Medulla oblongata (tissue), 1 donor: ENCODE data around the gene DEUP1.
"Not testable (repeated sequence)": the region's sequence is repeated elsewhere in the genome, so short reads cannot be mapped to it uniquely, and the experiment has no call there.

Experiments used
- DNase-seq: peaks from one replicate; pipeline ENCODE4 v3.0.0-alpha.2; 2015; ENCODE audit errors: extremely low spot score

DEUP1 gene

GRCh38 chr11:93361435-93361834 lies 30.9 kb downstream of the DEUP1 start:
- DNase-seq, result no peak

GRCh38 chr11:93368022-93368421 lies 37.5 kb downstream of the DEUP1 start:
- no peak for DNase-seq

GRCh38 chr11:93370260-93370659 lies 39.7 kb downstream of the DEUP1 start:
- no peak for DNase-seq

GRCh38 chr11:93389737-93390136 lies 59.2 kb downstream of the DEUP1 start:
- DNase-seq, result no peak

- no peak for DNase-seq
These were observed 62.3 kb downstream of the DEUP1 start for GRCh38 chr11:93392867-93393266.

- no peak for DNase-seq
These were observed 62.8 kb downstream of the DEUP1 start for GRCh38 chr11:93393386-93393785.

GRCh38 chr11:93394488-93394887 lies 63.9 kb downstream of the DEUP1 start:
- no peak for DNase-seq

- no peak for DNase-seq
These were observed 65.8 kb downstream of the DEUP1 start for GRCh38 chr11:93396316-93396715.

GRCh38 chr11:93403930-93404329 lies 73.4 kb downstream of the DEUP1 start:
- DNase-seq, result no peak

GRCh38 chr11:93407777-93408401 lies 77.3 kb downstream of the DEUP1 start:
- DNase-seq, result no peak

GRCh38 chr11:93410441-93410840 lies 79.9 kb downstream of the DEUP1 start:
- no peak for DNase-seq

- DNase-seq, result no peak
These were observed 81.2 kb downstream of the DEUP1 start for GRCh38 chr11:93411705-93412104.

- DNase-seq, result no peak
These were observed 101.7 kb downstream of the DEUP1 start for GRCh38 chr11:93432247-93432646.

- DNase-seq, result not testable (repeated sequence)
These were observed 112.7 kb downstream of the DEUP1 start for GRCh38 chr11:93443232-93443631.

- DNase-seq, result no peak
These were observed 114.1 kb downstream of the DEUP1 start for GRCh38 chr11:93444617-93445073.

GRCh38 chr11:93458286-93458685 lies 127.7 kb downstream of the DEUP1 start:
- DNase-seq, result no peak

GRCh38 chr11:93463666-93464065 lies 133.1 kb downstream of the DEUP1 start:
- not testable (repeated sequence) for DNase-seq

GRCh38 chr11:93464927-93465540 lies 134.5 kb downstream of the DEUP1 start:
- no peak for DNase-seq

- DNase-seq, result no peak
These were observed 136.5 kb downstream of the DEUP1 start for GRCh38 chr11:93467054-93467453.

- DNase-seq, result no peak
These were observed 137.7 kb downstream of the DEUP1 start for GRCh38 chr11:93468290-93468689.

GRCh38 chr11:93474123-93474522 lies 143.6 kb downstream of the DEUP1 start:
- DNase-seq, result no peak

- DNase-seq, result no peak
These were observed 146.3 kb downstream of the DEUP1 start for GRCh38 chr11:93476796-93477195.

- no peak for DNase-seq
These were observed 147.2 kb downstream of the DEUP1 start for GRCh38 chr11:93477684-93478234.
